Glomerular visceral epithelial cell (primary cell): ENCODE results near the gene VCX3B.
"Not testable (repeated sequence)": the region's sequence is repeated elsewhere in the genome, so short reads cannot be mapped to it uniquely, and the experiment has no call there.

Experiments used
- DNase-seq: peaks from one replicate; pipeline ENCODE4 v3.0.0-alpha.2; 2016; ENCODE audit errors: extremely low spot score

VCX3B gene

DNA sequence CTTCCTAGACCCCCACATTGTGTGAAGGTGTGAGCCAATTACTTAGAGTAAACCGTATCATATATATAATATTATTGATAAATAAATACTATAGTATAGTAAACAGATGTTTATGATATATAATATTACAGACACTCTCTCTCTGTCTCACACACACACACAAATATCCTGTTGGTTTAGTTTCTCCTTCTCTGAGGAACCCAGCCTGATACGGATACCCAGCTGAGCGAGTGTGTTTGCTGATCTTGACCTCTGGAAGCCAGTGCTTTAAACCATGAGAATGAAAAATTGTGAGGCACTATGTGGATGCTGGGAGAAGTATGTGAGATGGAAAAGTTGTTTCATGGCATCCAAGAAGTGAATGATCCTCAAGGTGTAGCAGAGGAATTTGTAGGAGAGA is at the start of gene VCX3B:
TSS of gene VCX3B (plus strand) at position 301 of the 400 bp plus-strand sequence. CDS start 621 bp downstream, outside the sequence.
- not testable (repeated sequence) for DNase-seq

DNA sequence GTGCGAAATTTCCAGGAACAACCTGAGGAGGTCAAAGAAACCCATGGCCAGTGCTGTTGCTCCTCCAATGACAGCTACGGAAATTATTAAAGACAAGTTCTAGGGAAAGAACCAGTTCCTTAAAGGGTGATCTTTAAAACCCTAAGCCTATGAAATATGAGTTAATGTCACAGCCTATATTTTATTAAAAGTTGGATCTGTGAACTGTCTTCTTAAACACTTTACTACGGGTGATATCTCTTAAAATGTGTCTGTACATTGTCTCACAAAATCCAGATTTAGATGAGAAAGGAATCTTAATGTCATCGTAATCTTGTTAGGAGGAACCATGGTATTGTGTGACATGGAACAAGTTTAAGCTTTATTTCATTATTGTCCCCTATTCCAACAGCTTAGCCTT is 46.3 kb upstream of the VCX3B start:
- no peak for DNase-seq

DNA sequence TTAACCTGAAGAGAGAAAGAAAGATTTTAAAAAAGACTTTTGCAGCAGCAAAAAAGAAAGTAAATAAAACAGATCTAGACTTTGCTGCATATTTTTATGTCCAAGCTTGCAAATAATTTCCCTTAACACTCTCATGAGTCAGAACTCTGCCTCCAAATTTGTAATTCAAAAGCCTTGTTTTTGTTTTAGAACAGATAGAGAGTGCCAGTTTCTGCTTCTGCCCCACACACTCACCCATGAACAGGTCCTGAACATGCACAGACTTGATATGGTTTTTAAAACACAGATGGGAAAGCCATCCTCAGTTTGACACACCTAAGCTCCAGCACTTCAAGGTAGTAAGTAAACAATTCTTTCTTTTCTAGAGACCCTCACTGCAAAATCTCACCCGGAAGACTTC is 39.7 kb upstream of the VCX3B start:
- no peak for DNase-seq

DNA sequence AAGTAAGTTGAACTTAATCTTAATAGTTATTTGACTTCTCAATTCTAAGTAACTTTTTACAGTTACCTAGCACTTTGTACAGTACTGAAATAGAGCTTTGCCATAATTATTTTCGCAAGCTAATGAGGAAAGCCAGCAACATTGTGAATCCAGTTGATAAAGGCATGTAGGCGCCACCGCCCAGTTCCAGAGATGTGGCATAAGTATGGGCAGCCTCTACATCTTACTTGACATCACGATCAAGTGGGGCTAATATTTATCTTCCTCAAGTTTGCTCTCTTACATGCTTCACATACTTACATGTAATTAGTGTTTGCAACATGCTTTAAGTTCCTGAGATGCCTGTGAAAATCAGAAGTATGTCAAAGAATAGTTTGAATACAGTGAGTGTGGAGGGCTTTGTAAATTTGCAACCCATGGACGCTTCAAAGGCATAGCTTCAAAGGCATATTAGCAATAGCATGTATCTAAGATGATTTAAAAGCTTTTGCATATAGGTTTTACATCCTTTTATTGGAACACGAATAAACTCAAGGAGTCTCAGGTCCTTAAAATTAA is 34.9 kb upstream of the VCX3B start:
- DNase-seq: no peak

DNA sequence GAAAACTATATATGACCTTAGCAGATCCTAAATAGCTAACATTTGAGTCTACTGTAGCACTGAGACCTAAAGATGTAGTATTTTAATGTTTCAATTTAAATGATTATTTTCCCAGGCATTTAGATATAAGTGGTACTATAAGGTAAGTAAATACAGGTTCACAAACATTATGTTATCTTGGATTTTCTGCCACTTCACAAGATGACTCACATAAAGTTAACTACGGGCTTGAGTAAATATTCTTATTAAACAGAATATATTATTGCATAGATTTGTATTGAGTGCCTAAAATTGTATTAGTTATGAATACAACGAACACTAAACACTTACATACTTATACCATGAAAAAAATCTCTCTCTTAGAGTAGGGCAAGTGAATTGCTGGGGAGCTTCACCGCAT is 34.2 kb upstream of the VCX3B start:
- no peak for DNase-seq

DNA sequence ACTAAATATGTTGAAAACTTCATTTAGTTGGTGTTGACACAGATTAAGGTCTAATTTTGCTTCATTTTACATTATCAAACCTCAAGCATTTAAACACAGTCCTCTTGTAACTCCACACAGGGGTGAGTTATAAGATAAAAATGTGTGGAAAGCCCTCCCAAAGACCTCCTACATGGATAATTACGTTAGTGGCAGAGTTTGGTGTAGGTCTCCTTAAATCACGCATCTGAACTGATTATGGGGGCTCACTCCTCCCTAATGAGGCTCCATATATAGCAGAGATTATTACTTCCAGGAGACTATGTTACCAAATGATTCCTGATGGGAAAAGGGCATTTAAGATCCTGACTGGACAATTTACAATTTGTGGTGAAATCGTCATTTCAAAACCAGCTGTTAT is 32.2 kb upstream of the VCX3B start:
- no peak for DNase-seq

DNA sequence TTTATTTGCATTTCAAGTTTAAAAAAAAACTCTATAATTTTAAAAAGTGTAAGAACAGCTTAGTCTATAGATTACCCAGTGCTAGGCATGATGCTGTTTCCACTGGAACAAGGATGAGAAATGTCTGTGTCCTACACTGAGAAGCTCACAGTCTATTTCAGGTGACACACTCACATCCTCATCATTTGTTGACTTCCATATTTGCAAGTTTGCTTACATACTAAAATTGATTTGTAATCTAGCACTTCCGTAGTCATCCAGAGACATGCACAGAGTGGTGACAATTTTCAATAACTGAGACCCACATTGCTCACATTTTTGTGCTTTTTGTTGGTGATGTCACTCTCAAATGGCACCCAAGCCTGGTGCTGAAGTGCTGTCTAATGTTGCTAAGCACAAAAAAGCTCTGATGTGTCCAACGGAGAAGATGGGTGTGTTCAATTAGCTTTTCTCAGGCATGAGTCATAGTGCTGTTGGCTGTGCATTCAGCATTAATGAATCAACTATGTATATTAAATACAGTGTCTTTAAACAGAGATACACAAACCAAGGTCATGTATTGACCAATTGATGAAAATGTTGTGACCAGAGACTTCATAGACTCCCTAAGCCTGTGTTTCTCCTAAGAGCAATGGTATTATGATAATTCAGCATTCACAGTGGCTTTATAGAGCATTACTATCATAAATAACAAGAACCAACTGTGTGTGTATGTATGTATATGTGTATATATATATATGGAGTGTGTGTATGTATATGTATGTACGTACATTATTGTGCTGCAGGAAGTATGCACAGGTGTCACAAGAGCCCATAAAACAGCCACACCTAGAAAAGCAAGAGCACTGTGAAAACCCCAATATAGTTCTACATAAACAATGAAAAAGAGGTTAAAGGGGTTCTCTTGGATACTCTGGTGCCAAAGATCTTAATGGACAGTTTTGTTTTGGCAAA is 31.2 kb upstream of the VCX3B start:
- DNase-seq: no peak

DNA sequence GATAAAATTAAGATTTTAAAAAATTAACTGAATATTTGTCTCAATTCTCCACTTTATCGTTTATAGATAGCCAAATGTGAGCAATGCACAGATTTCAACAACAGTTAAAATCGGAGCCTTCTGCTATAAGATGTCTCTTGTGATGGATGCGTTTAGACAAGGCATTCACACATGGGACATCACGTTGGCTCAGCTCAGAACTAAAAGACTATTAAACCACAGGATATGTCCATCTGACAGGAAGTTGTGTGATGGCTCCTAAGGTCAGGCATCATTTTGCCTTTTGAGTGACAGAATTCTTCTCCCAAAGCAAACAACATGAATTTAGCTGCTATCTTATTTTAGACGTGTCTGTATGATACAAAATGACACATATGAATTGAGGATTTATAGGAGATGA is 17.3 kb upstream of the VCX3B start:
- DNase-seq: no peak

DNA sequence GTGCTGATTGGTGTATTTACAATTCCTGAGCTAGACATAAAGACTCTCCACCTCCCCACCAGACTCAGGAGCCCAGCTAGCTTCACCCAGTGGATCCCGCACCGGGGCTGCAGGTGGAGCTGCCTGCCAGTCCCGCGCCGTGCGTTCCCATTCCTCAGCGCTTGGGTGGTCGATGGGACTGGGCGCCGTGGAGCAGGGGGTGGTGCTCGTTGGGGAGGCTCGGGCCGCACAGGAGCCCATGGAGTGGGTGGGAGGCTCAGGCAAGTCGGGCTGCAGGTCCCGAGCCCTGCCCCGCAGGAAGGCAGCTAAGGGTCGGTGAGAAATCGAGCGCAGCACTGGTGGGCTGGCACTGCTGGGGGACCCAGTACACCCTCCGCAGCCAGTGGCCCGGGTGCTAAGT is 12.3 kb upstream of the VCX3B start:
- not testable (repeated sequence) for DNase-seq

DNA sequence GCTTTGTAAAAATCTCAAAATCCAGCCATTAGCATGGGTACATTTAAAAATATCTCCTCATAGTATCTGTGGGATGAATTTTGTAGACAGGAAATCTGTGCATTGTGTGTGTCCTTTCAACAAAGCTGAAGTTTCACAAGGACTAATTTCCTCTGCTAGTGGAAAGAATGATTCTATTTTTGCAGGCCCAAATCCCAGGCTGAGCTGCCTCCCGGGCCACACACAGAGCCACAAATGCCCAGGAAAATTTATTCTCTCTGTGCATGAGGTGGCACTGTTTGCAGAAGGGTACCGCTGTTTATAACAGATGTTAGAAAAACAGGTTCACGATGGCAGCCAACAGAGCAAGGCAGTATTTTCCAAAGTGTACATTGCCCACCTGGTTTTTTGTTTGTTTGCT is 11.0 kb upstream of the VCX3B start:
- DNase-seq: no peak

DNA sequence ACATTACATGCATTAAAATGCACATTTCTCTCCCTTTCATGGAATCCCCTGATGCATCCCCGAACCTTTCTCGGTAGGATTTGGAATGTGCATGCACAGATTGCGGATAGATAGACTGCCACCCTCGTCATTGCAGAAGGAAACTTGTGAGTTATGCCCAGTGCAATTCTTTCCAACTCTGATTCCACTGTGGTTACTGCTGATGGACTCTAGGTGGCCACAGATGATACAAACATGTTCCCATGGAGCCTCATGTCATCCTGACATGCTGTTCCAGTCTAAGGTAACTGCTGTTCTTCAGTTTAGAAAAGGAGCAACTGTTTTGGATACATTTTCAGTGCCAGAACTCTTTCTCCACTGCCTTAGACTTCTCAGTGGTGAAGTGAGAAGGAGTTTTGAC is 9.1 kb upstream of the VCX3B start:
- DNase-seq: no peak

DNA sequence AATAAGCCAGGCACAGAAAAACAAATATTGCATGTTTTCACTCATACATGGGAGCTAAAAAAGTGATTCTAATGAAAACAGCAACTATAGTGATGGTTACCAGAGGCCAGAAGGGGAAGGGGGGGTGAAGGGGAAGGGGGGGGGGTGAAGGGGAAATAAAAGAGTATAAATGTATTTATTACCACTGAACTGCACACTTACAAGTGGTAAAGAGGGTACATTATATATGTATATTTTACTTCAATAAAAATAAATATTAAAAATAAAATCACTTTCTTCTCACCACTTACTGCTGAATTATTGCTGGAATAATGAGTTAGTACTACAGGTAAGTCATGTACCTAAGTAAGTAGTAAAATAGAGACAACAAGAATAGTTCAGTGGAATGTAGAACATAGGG is 2.1 kb upstream of the VCX3B start:
- no peak for DNase-seq

DNA sequence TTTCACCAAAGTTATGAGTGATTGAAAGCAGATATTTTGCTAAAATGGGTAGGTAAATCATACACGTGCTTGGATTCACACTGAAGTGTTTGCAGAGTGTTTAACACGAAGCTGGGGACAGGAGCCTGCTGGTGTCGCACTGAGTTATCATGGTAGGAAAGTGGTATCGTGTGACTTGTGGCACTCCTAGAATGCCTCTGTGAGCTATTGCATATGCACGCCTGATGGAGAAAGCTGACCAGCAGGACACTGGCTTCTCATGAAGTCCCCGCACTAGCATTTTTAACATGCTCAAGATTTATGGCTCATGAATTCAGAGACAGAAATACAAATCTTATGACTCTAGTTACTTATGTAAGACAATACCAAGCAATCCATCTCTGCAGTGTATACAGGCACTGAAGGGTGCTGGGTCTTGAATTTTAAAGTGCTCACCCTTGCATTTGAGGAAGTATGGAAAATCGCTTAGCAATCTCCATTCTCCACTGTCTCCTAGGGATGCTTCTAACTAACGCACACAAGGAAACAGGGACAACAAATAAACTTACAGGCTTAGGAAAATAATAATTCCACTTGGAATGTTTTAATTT is 19.8 kb downstream of the VCX3B start:
- no peak for DNase-seq

DNA sequence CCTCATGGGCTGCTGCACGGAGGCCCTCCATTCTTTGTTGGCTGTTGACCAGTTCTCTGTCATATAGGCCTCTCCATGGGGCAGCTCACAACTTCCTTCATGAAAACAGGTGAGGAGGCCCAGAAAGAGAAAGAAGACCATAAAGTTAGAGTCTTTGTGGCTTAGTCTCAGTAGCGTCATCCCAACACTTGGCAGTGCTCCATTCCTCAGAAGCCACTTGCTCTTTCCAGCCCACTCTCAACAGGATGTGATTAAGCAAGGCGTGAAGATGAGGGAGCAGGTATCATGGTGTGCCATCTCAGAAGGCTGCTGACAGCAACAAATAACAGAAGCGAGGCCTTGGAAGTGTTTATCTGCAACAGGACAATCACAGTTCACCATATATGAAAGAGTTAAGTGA is 30.4 kb downstream of the VCX3B start:
- DNase-seq: peak; percentile 25

DNA sequence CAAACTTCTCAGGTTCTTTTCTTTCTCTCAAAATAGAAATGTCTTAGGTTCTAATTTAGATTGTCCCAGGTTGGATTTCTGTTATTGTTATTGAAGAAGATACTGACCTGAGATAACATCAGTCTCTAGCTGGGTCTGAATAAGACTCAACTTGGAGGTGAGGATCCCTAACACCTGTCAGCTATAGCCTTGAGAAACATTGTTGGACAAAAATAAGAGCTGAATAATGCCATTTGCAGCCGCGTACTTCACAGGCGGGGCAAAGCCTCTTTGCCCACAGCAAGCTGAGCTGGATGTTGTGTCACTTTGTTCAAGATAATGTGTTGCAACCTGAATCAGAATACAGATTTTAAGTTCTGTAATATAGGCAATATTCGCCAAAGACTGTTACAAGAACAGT is 35.6 kb downstream of the VCX3B start:
- no peak for DNase-seq

DNA sequence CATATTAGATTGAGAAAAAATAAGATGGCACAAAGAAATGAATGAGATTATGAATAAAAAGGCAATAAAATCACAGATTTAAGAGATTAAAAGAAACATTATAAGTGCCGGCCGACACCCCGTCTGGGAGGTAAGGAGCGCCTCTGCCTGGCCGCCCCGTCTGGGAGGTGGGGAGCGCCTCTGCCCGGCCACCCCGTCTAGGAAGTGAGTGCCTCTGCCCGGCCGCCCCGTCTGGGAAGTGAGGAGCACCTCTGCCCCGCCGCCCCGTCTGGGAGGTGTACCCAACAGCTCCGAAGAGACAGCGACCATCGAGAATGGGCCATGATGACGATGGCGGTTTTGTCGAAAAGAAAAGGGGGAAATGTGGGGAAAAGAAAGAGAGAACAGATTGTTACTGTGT is 37.5 kb downstream of the VCX3B start:
- not testable (repeated sequence) for DNase-seq

DNA sequence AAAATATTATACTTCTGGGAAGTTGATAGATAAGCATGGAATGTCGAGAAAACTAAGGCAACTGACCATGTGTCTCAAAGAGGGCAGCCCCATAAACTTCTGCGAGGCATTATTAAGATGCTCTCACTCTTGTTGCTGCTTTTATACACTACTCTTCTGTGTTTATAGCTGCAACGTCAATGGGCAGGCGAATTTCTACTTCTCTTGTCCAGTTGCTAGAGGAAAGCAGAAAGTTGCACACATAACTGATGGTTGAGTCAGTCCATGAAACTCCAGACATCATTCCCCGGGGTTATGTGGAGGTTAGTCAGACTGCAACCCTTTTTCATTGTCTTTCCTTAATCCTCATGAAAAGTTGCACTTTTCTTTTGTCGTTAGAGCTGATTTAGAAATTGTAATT is 39.8 kb downstream of the VCX3B start:
- peak; percentile 42 for DNase-seq
